Endothelial cell of umbilical vein (primary cell): ENCODE results near the gene INKA1.

Experiments
- CTCF ChIP-seq, 2 donors: IDR thresholded peaks; 1 replicate in 1 of 2; 2 replicates in 1 of 2; pipeline ENCODE4 v1.5.1; 2011; ENCODE audit warnings: low read length in 2 of 2, mild to moderate bottlenecking in 2 of 2, moderate library complexity in 2 of 2, control low read depth in 1 of 2, inconsistent platforms in 1 of 2, low read depth in 1 of 2; ENCODE audit not compliant: insufficient read depth in 1 of 2; ENCODE audit errors: extremely low read depth in 1 of 2
- EZH2 ChIP-seq: IDR thresholded peaks from 2 replicates; pipeline ENCODE4 v1.6.1; 2012; ENCODE audit warnings: borderline replicate concordance, low read depth, mild to moderate bottlenecking, moderate library complexity, low read length, inconsistent platforms; ENCODE audit not compliant: severe bottlenecking
- FOS ChIP-seq: IDR thresholded peaks from 2 replicates; pipeline ENCODE4 v1.6.1; 2011; ENCODE audit warnings: mild to moderate bottlenecking, low read length, moderate library complexity, borderline replicate concordance; ENCODE audit not compliant: insufficient read depth
- GATA2 ChIP-seq: IDR thresholded peaks from 2 replicates; pipeline ENCODE4 v1.7.0; 2011; ENCODE audit warnings: low read depth, mild to moderate bottlenecking, moderate library complexity, mixed read lengths, low read length; ENCODE audit not compliant: insufficient read length, insufficient read depth
- MAX ChIP-seq: IDR thresholded peaks from 2 replicates; pipeline ENCODE4 v1.6.1; 2011; ENCODE audit not compliant: insufficient read depth, insufficient read length
- MYC ChIP-seq: IDR thresholded peaks from one replicate; pipeline ENCODE4 v1.6.1; 2011; ENCODE audit warnings: mild to moderate bottlenecking, low read depth, low read length
- POLR2A ChIP-seq: IDR thresholded peaks from 2 replicates; pipeline ENCODE4 v1.6.1; 2012; ENCODE audit warnings: low read depth, mild to moderate bottlenecking, control low read depth, low read length
- POLR2AphosphoS5 ChIP-seq: IDR thresholded peaks from 2 replicates; pipeline ENCODE4 v1.6.1; 2012; ENCODE audit warnings: low read depth, mild to moderate bottlenecking, control low read depth, low read length, moderate library complexity; ENCODE audit not compliant: insufficient read depth

- no peak for TF ChIP-seq CTCF (IDR thresholded peaks at IDR 0.05; ENCODE audit: extremely low read depth in 1 of 2, insufficient read depth in 1 of 2, low read depth in 1 of 2, low read length in 2 of 2)
- TF ChIP-seq POLR2AphosphoS5: no peak
- TF ChIP-seq FOS: no peak
- no peak for TF ChIP-seq EZH2
- TF ChIP-seq POLR2A: no peak
- no peak for TF ChIP-seq MYC
- no peak for TF ChIP-seq GATA2
- TF ChIP-seq MAX: no peak
These were observed 33.7 kb upstream of the INKA1 start for GRCh38 chr3:49769286-49769915.
